ENCODE data around the gene MMP3.

MMP3 gene

GRCh38 chr11:102788334-102788995, 54.9 kb downstream of the MMP3 start:
- DNase-seq: no peak

Data from NCI-H2227 treated with DMSO at 0.1 percent for 48 hours (cell line).